ENCODE measurements around the gene SORL1.
A peak's percentile ranks its signal among the peaks of the same experiment; 100 is the strongest.

Gene SORL1

DNA sequence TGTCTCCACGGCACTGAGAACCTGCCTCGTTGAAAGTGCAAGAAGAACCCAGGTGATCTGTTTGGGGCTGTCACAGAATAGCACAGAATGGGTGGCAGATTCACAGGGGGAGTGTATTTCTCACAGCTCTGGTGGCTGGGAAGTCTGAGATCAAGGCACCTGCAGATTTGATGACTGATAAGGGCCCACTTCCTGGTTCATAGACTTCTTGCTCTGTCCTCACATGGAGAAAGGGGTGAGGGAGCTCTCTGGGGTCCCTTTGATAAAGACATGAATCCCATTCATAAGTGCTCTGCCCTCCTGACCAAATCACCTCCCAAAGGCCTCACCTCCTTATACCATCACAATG, 199.1 kb downstream of the SORL1 start:
- TF ChIP-seq, protein P1, sequence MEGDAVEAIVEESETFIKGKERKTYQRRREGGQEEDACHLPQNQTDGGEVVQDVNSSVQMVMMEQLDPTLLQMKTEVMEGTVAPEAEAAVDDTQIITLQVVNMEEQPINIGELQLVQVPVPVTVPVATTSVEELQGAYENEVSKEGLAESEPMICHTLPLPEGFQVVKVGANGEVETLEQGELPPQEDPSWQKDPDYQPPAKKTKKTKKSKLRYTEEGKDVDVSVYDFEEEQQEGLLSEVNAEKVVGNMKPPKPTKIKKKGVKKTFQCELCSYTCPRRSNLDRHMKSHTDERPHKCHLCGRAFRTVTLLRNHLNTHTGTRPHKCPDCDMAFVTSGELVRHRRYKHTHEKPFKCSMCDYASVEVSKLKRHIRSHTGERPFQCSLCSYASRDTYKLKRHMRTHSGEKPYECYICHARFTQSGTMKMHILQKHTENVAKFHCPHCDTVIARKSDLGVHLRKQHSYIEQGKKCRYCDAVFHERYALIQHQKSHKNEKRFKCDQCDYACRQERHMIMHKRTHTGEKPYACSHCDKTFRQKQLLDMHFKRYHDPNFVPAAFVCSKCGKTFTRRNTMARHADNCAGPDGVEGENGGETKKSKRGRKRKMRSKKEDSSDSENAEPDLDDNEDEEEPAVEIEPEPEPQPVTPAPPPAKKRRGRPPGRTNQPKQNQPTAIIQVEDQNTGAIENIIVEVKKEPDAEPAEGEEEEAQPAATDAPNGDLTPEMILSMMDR (conservative IDR thresholded peaks at IDR 0.05; ENCODE audit: low read depth, low read length): no peak
- DNase-seq (ENCODE audit: low read depth): no peak
- no peak overlapping the region for H3K4me3 ChIP-seq (ENCODE audit: low read depth, low read length)

DNA sequence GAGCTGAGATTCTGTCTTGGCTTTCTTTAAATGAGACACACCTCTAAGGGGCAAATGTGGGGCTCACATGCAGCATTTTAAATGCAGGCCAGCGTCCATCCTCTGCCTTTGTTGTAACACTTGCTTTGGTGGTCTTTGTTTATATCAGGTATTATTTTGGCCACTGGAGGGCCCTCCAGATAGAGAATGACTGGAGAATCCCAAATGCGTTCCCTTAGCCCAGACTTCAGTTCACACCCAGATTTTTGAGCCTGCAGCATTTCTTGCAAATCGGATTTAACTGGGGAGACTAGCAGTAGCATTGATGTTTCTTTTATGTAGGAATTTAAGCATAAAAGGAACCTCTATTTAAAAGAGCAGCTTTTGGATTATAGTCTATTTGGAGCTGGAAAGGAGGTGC, 200.9 kb downstream of the SORL1 start:
- TF ChIP-seq, protein P1 (conservative IDR thresholded peaks at IDR 0.05; ENCODE audit: low read depth, low read length): peak; percentile 63
- peak; percentile 54 for DNase-seq (ENCODE audit: low read depth)
- no peak overlapping the region for H3K4me3 ChIP-seq (ENCODE audit: low read depth, low read length)

DNA sequence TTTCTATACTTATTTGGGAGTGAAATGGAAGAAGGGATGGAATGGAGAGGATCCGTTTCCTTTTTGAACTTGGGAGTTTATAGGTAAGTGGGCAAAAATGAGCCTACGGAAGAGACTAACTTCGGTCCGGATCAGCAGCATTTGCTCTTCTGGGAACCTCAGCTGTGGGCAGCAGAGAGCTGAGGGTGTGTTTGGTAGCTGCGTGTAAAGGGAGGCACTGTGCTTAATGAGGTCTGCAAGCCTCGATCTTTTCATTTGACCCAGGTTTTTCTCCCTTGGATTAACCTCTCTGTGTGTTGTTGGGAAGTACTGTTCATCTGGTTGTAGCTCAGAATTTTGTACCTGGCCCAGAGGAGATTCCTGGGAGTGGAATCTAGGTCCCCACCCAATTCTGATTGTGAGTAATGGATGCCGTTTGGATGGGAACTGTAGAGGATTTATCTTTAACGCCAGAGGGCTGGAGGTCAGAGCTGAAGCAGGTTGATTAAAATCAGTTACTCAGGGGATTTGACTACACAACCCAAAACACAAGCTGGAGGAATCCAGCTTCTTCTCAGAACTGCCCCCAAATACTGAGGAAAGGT, 202.2 kb downstream of the SORL1 start:
- no peak for DNase-seq (ENCODE audit: low read depth)
- H3K4me3 ChIP-seq (ENCODE audit: low read depth, low read length): no peak overlapping the region
- TF ChIP-seq, protein P1 (conservative IDR thresholded peaks at IDR 0.05; ENCODE audit: low read depth, low read length): no peak

GRCh38 chr11:121654843-121655536, 202.9 kb downstream of the SORL1 start:
- TF ChIP-seq, protein P1 (conservative IDR thresholded peaks at IDR 0.05; ENCODE audit: low read depth, low read length): no peak
- peak; percentile 47 for DNase-seq (ENCODE audit: low read depth)

DNA sequence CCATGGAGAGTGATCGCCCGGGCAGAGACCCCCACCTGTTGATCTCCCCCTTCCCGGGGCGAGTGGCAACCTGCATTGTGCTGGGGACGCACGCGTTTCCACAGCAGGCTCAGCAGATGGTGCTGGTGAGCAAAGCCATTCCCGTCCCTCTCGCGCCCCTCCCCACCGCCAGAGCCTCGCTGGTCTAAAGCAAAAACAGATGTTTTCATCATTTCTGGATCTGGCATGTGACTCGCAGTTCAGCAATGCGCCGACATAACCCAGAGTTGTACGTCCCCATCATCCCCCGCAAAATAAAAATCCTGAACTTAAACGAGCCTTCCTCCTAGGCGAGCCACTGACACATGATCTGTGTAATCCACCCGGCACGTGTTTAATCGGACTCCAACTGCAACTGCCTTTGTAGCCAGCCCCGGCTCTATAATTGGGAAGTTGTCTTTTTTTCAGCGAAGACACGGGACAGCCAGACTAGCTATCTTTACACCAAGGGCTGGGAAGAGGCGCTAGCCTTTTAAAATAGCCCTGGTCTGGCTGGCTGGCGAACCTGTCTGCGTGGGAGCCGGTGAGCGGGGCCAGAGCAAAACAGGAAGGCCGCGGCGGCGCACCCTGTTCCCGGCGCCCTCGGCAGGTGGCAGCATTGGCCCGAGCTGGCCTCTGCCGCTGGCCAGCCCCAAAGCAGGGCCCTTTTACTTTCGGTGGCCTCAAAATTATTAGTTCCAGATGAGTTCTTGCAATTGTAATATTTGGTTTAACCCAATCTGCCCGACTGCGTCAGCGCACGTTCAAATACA, 203.6 kb downstream of the SORL1 start:
- peak; percentile 98 for DNase-seq (ENCODE audit: low read depth)
- peak overlapping the region; percentile 55 for H3K4me3 ChIP-seq (ENCODE audit: low read depth, low read length)
- TF ChIP-seq, protein P1 (conservative IDR thresholded peaks at IDR 0.05; ENCODE audit: low read depth, low read length): peak; percentile 91

More at GRCh38 chr11:121654843-121655536, 202.9 kb downstream of the SORL1 start:
- H3K4me3 ChIP-seq (ENCODE audit: low read depth, low read length): peak overlapping the region; percentile 55

- DNase-seq (ENCODE audit: low read depth): peak; percentile 47
- peak overlapping the region; percentile 31 for H3K4me3 ChIP-seq (ENCODE audit: low read depth, low read length)
- TF ChIP-seq, protein P1 (conservative IDR thresholded peaks at IDR 0.05; ENCODE audit: low read depth, low read length): no peak
These were observed 204.4 kb downstream of the SORL1 start for GRCh38 chr11:121656328-121657090.
